Activated naive CD8-positive, alpha-beta T cell treated with anti-CD3 and anti-CD28 coated beads, Interleukin-2, amount 10 ng/mL, durations not matched to agents 7 days and 5 days (primary cell): ENCODE measurements around the gene MYRIP. TPM values are rescaled to one million over a fixed set of nuclear protein-coding genes. Genes with fewer than 3 reads are reported as not detected.
"Not testable (repeated sequence)": the region's sequence is repeated elsewhere in the genome, so short reads cannot be mapped to it uniquely, and the experiment has no call there.

Experiments
- ATAC-seq: fragments of 150-1000 bp; cut with Tn5 transposase; one replicate; pipeline ENCODE4 v1.10.0; 2021; ENCODE audit warnings: low read depth, moderate library complexity
- POLR2A ChIA-PET: fragments of 350-600 bp; sonication (Branson Sonifier 250); formaldehyde crosslinking; loops from one replicate; lab custom pipeline; 2021; ENCODE audit warnings: antibody characterized with exemption; lab: Charles Lee
- DNase-seq: peaks from one replicate; pipeline ENCODE4 v3.0.0; 2021
- H3K27ac Mint-ChIP-seq: one replicate; pipeline ENCODE4 v1.8.0; 2022; ENCODE audit warnings: mild to moderate bottlenecking, mixed read lengths
- H3K27me3 Mint-ChIP-seq: one replicate; pipeline ENCODE4 v1.8.0; 2022; ENCODE audit warnings: mild to moderate bottlenecking, moderate library complexity, mixed read lengths
- H3K36me3 Mint-ChIP-seq: one replicate; pipeline ENCODE4 v1.8.0; 2021; ENCODE audit warnings: mild to moderate bottlenecking, mixed read lengths
- H3K4me1 Mint-ChIP-seq: one replicate; pipeline ENCODE4 v1.8.0; 2021; ENCODE audit warnings: mixed read lengths
- H3K4me3 Mint-ChIP-seq: one replicate; pipeline ENCODE4 v1.8.0; 2022; ENCODE audit warnings: mild to moderate bottlenecking, moderate library complexity, mixed read lengths
- H3K9me3 Mint-ChIP-seq: one replicate; pipeline ENCODE4 v1.8.0; 2021; ENCODE audit warnings: mixed read lengths
- total RNA-seq, 2 experiments: library from RNA; stranded (reverse); gene quantifications; one replicate each; pipeline ENCODE4 v1.2.3, GENCODE V29; 2021

The MYRIP gene
- total RNA-seq, 2 experiments from 2014 or later, result not detected

DNA sequence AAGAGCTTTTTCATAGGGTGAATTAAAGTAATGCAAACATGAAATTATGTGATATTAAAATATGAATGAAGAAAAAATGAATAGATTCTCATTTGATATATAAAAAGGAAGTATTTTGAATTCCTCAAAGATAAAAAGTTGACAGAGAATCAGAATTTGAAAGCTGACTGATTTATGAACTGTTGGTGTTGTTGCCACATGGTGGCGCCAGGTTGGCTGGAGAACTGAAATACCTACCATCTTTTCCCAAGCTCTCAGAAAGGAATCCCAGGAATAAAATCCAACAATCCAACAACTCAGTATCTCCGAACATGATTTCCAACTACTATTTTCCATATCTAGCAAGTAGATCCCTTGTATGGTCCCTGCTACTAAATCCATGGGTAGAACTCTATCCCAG lies 3.1 kb downstream of the MYRIP start:
- POLR2A ChIA-PET, result no interaction called here
- peaks cover 41% of the 10 kb centered on the region for H3K27me3 Mint-ChIP-seq
- ATAC-seq (no peak), DNase-seq (no peak)
- H3K4me1 Mint-ChIP-seq, result peaks cover 13% of the 10 kb centered on the region
- H3K27ac Mint-ChIP-seq, result no peak overlapping the region
- H3K36me3 Mint-ChIP-seq, result no peaks in the 10 kb centered on the region
- H3K4me3 Mint-ChIP-seq, result no peak overlapping the region
- H3K9me3 Mint-ChIP-seq, result no peaks in the 10 kb centered on the region

DNA sequence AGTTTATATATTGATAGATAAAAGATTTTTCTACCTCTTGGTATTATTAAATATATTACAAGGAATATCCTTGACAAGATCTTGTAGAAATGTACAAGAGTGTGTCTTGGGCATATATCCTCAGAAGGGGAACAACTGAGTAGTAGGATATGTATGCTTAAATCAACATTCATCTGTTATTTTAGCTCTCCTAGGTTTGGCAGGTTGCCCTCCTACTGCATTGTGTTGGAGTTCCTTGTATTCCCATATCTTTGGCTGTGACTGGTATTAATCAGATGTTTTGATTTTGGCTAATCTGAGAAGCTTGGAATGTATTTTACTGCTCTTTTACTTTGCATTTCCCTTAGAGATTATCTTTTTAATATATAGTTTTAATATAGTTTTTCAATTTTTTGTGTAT lies 4.6 kb downstream of the MYRIP start:
- ATAC-seq, result no peak
- Mint-ChIP-seq H3K27me3 (peaks cover 31% of the 10 kb centered on the region), H3K27ac (no peak overlapping the region), H3K4me1 (peaks cover 9% of the 10 kb centered on the region), H3K4me3 (no peak overlapping the region), H3K9me3 (no peaks in the 10 kb centered on the region), H3K36me3 (no peaks in the 10 kb centered on the region)
- POLR2A ChIA-PET, result no interaction called here
- DNase-seq, result no peak

- no peaks in the 10 kb centered on the region for H3K4me1 Mint-ChIP-seq
- ATAC-seq, result no peak
- H3K4me3 Mint-ChIP-seq, result no peak overlapping the region
- no peak for DNase-seq
- POLR2A ChIA-PET, result no interaction called here
- H3K27ac Mint-ChIP-seq, result no peak overlapping the region
- H3K9me3 Mint-ChIP-seq, result no peaks in the 10 kb centered on the region
- H3K27me3 Mint-ChIP-seq, result peaks cover 8% of the 10 kb centered on the region
- H3K36me3 Mint-ChIP-seq, result no peaks in the 10 kb centered on the region
These were observed 10.5 kb downstream of the MYRIP start for GRCh38 chr3:39819899-39820298.

DNA sequence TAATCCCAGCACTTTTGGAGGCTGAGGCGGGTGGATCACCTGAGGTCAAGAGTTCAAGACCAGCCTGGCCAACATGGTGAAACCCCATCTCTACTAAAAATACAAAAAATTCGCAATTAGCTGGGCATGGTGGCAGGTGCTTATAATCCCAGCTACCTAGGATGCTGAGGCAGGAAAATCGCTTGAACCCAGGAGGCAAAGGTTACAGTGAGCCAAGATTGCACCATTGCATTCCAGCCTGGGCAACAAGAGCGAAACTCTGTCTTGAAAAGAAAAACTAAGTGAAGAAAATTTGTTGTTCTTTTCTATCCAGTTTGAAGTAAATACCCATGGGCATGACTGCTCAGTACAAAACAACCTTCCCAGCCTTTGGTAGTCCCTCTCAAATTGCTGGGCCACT lies 24.4 kb downstream of the MYRIP start:
- H3K27ac Mint-ChIP-seq, H3K9me3 Mint-ChIP-seq, DNase-seq, ATAC-seq, H3K4me1 Mint-ChIP-seq, H3K36me3 Mint-ChIP-seq, POLR2A ChIA-PET, H3K27me3 Mint-ChIP-seq, H3K4me3 Mint-ChIP-seq: not testable (repeated sequence)

DNA sequence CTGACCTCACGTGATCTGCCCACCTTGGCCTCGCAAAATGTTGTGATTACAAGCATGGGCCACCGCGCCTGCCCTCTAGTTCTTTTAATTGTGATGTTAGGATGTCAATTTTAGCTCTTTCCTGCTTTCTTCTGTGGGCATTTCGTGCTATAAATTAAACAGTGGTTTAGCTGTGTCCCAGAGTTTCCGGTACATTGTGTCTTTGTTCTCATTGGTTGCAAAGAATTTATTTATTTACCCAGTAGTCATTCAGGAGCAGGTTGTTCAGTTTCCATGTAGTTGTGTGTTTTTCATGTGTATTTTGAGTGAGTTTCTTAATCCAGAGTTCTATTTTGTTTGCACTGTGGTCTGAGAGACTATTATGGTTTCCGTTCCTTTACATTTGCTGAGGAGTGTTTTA lies 30.1 kb downstream of the MYRIP start:
- DNase-seq, result no peak
- Mint-ChIP-seq H3K27me3 (peaks cover 3% of the 10 kb centered on the region), H3K9me3 (no peaks in the 10 kb centered on the region), H3K36me3 (no peaks in the 10 kb centered on the region), H3K4me1 (no peaks in the 10 kb centered on the region), H3K4me3 (no peak overlapping the region), H3K27ac (no peak overlapping the region)
- POLR2A ChIA-PET, result no interaction called here
- ATAC-seq, result no peak

- POLR2A ChIA-PET, result no interaction called here
- peaks cover 5% of the 10 kb centered on the region for H3K27me3 Mint-ChIP-seq
- H3K4me3 Mint-ChIP-seq, result no peak overlapping the region
- H3K4me1 Mint-ChIP-seq, result no peaks in the 10 kb centered on the region
- ATAC-seq (no peak), DNase-seq (no peak)
- H3K36me3 Mint-ChIP-seq, result no peaks in the 10 kb centered on the region
- H3K27ac Mint-ChIP-seq, result no peak overlapping the region
- H3K9me3 Mint-ChIP-seq, result no peaks in the 10 kb centered on the region
These were observed 34.0 kb downstream of the MYRIP start for GRCh38 chr3:39843440-39843839.

GRCh38 chr3:39848365-39848764 lies 39.0 kb downstream of the MYRIP start:
- Mint-ChIP-seq H3K27ac (no peak overlapping the region), H3K27me3 (peaks cover 6% of the 10 kb centered on the region), H3K4me1 (no peaks in the 10 kb centered on the region), H3K9me3 (no peaks in the 10 kb centered on the region), H3K36me3 (no peaks in the 10 kb centered on the region), H3K4me3 (no peak overlapping the region)
- POLR2A ChIA-PET, result no interaction called here
- ATAC-seq (no peak), DNase-seq (no peak)

GRCh38 chr3:39849992-39850715 lies 40.7 kb downstream of the MYRIP start:
- DNase-seq (no peak), ATAC-seq (no peak)
- peaks cover 6% of the 10 kb centered on the region for H3K27me3 Mint-ChIP-seq
- no peaks in the 10 kb centered on the region for H3K9me3 Mint-ChIP-seq
- POLR2A ChIA-PET, result no interaction called here
- H3K36me3 Mint-ChIP-seq, result no peaks in the 10 kb centered on the region
- no peaks in the 10 kb centered on the region for H3K4me1 Mint-ChIP-seq
- no peak overlapping the region for H3K4me3 Mint-ChIP-seq
- H3K27ac Mint-ChIP-seq, result no peak overlapping the region

GRCh38 chr3:39850716-39851032 lies 41.3 kb downstream of the MYRIP start:
- POLR2A ChIA-PET, result no interaction called here
- Mint-ChIP-seq H3K27me3 (peaks cover 6% of the 10 kb centered on the region), H3K4me3 (no peak overlapping the region), H3K27ac (no peak overlapping the region), H3K36me3 (no peaks in the 10 kb centered on the region), H3K4me1 (no peaks in the 10 kb centered on the region), H3K9me3 (no peaks in the 10 kb centered on the region)
- ATAC-seq, result no peak
- DNase-seq, result no peak

GRCh38 chr3:39855517-39855916 lies 46.1 kb downstream of the MYRIP start:
- H3K9me3 Mint-ChIP-seq, result peaks cover 5% of the 10 kb centered on the region
- H3K27ac Mint-ChIP-seq, result no peak overlapping the region
- POLR2A ChIA-PET, result no interaction called here
- H3K27me3 Mint-ChIP-seq, result peaks cover 4% of the 10 kb centered on the region
- no peak for DNase-seq
- H3K4me3 Mint-ChIP-seq, result no peak overlapping the region
- no peaks in the 10 kb centered on the region for H3K36me3 Mint-ChIP-seq
- no peaks in the 10 kb centered on the region for H3K4me1 Mint-ChIP-seq
- ATAC-seq, result no peak

DNA sequence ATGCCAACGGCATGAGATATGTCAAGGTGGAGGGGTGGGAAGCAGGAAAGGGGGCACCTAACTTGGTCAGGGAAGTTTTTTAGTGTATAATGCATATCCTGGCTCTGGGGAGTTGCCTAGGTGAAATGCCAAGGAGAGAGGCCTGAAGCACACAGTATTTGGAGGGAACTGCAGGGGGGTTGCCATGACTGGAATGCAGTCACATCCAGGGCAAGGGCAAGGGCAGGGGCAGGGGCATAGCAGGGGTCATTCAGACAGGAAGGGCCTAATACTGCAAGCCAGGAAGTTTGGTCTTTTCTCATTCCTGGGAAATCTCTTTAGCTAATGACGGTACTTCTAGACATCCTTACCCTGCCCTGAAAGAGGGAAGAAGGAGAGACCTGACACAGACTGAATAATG lies 60.5 kb downstream of the MYRIP start:
- Mint-ChIP-seq H3K4me1 (no peaks in the 10 kb centered on the region), H3K9me3 (peaks cover 4% of the 10 kb centered on the region), H3K4me3 (no peak overlapping the region), H3K36me3 (no peaks in the 10 kb centered on the region), H3K27me3 (peaks cover 2% of the 10 kb centered on the region), H3K27ac (no peak overlapping the region)
- ATAC-seq (no peak), DNase-seq (no peak)
- POLR2A ChIA-PET, result no interaction called here

DNA sequence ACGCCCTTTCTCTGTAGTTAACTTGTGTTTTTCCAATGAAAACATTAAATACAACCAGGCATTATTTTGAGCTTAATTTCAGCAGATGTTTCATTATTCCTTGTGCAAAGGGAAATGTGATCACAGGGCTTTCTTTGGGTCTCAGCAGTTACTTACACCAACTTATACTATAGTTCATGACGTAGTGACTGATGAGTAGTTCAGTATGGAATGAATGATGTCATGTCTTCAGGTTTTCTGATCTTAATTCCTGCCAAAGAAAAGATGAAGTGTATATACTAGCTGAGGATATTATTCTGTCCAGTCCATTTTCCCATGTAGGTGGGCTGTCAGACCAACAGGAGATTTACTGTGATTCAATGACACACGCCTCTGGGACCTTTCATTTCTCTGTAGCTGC lies 61.3 kb downstream of the MYRIP start:
- POLR2A ChIA-PET, result no interaction called here
- Mint-ChIP-seq H3K36me3 (no peaks in the 10 kb centered on the region), H3K4me3 (no peak overlapping the region), H3K4me1 (no peaks in the 10 kb centered on the region), H3K27ac (no peak overlapping the region), H3K9me3 (peaks cover 2% of the 10 kb centered on the region), H3K27me3 (no peaks in the 10 kb centered on the region)
- ATAC-seq (no peak), DNase-seq (no peak)

DNA sequence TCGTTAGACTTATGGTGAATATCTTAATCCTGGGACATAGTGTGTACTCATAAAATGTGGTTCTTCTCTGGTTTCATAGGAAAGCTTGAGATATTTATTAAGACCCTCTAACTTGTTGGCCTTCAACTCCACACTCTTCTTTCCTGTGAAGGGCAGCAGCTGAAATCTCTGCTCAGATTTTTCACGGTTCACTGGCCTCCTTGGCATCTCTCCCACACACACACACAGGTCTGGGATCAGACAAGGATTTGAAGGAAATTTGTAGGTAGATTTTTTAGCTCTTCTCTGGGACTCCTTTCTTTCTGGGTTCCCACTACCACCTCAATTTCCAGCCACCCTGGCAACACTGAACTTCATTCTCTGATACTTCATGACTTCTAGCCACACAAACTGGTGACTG lies 70.2 kb downstream of the MYRIP start:
- no peak for ATAC-seq
- Mint-ChIP-seq H3K4me1 (no peaks in the 10 kb centered on the region), H3K4me3 (no peak overlapping the region), H3K36me3 (no peaks in the 10 kb centered on the region), H3K27me3 (peaks cover 3% of the 10 kb centered on the region), H3K9me3 (peaks cover 3% of the 10 kb centered on the region), H3K27ac (no peak overlapping the region)
- POLR2A ChIA-PET, result no interaction called here
- DNase-seq, result no peak

GRCh38 chr3:39882111-39882510 lies 72.7 kb downstream of the MYRIP start:
- H3K9me3 Mint-ChIP-seq, result no peaks in the 10 kb centered on the region
- H3K36me3 Mint-ChIP-seq, result no peaks in the 10 kb centered on the region
- ATAC-seq, result no peak
- H3K27me3 Mint-ChIP-seq, result peaks cover 3% of the 10 kb centered on the region
- POLR2A ChIA-PET, result no interaction called here
- H3K27ac Mint-ChIP-seq, result no peak overlapping the region
- H3K4me1 Mint-ChIP-seq, result no peaks in the 10 kb centered on the region
- no peak overlapping the region for H3K4me3 Mint-ChIP-seq
- DNase-seq, result no peak

DNA sequence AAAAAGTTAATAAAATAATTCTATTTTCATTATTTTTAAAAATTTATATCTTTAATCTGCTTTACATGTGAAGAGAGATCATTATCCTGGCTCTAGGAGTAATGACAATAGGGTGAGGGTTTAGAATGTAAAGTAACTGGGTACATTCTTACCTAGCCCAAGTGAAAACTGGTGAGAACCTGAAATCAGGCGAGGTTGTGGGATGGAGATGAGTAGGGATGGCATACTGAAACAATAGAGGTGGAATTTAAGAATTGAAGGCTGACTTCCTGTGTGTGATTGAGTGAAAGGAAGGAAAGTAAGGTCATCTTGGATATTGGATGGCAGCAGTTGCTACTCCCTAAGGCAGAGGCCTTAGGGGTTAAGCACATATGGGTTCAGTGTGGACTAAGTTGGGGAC lies 82.7 kb downstream of the MYRIP start:
- Mint-ChIP-seq H3K9me3 (no peaks in the 10 kb centered on the region), H3K4me3 (no peak overlapping the region), H3K36me3 (no peaks in the 10 kb centered on the region), H3K27me3 (no peaks in the 10 kb centered on the region), H3K4me1 (no peaks in the 10 kb centered on the region), H3K27ac (no peak overlapping the region)
- ATAC-seq (no peak), DNase-seq (no peak)
- POLR2A ChIA-PET, result no interaction called here
